Endothelial cell (in vitro differentiated cells): ENCODE results near the gene SLAMF9. TPM values are rescaled to one million over a fixed set of nuclear protein-coding genes. Genes with fewer than 3 reads are reported as not detected.

Experiments used
- DNase-seq: peaks from one replicate; pipeline ENCODE4 v3.0.0; 2021; ENCODE audit warnings: low spot score
- H3K27ac Mint-ChIP-seq: one replicate; pipeline ENCODE4 v1.8.0; 2021; ENCODE audit warnings: mixed read lengths, inconsistent platforms; ENCODE audit not compliant: unreplicated experiment
- H3K27me3 Mint-ChIP-seq: one replicate; pipeline ENCODE4 v1.8.0; 2021; ENCODE audit warnings: mild to moderate bottlenecking, moderate library complexity, mixed read lengths, inconsistent platforms; ENCODE audit not compliant: unreplicated experiment
- H3K36me3 Mint-ChIP-seq: one replicate; pipeline ENCODE4 v1.8.0; 2021; ENCODE audit warnings: mild to moderate bottlenecking, low read depth, mixed read lengths, inconsistent platforms; ENCODE audit not compliant: unreplicated experiment
- H3K4me1 Mint-ChIP-seq: one replicate; pipeline ENCODE4 v1.8.0; 2021; ENCODE audit warnings: mild to moderate bottlenecking, mixed read lengths, inconsistent platforms; ENCODE audit not compliant: unreplicated experiment
- H3K4me3 Mint-ChIP-seq: one replicate; pipeline ENCODE4 v1.8.0; 2021; ENCODE audit warnings: mild to moderate bottlenecking, mixed read lengths, inconsistent platforms; ENCODE audit not compliant: unreplicated experiment
- H3K9me3 Mint-ChIP-seq: one replicate; pipeline ENCODE4 v1.8.0; 2021; ENCODE audit warnings: mixed read lengths, inconsistent platforms; ENCODE audit not compliant: unreplicated experiment
- total RNA-seq: library from RNA; stranded (reverse); fragmentation: NEBNext Ultra II Directional; extraction: Animal tissue kit (Norgen Biotek cat#: 25700); gene quantifications from one replicate; pipeline ENCODE4 v1.2.1, GENCODE V29; 2021; ENCODE audit not compliant: unreplicated experiment
- TF ChIP-seq, protein P1 (sequence below): fragments of 200-600 bp; sonication (generic); IDR thresholded peaks from one replicate; pipeline ENCODE4 v1.5.0; 2021; ENCODE audit warnings: antibody characterized with exemption; ENCODE audit not compliant: unreplicated experiment

Gene SLAMF9
- total RNA-seq, 1 donor from 2014 or later, result not detected

- Mint-ChIP-seq H3K4me1 (peaks cover 7% of the 10 kb centered on the region), H3K4me3 (peak within 1 kb of the TSS; percentile 89), H3K27me3 (peaks cover 12% of the 10 kb centered on the region), H3K27ac (peak within 1 kb of the TSS; percentile 36), H3K36me3 (no peaks in the 10 kb centered on the region), H3K9me3 (no peaks in the 10 kb centered on the region)
- TF ChIP-seq, protein P1, sequence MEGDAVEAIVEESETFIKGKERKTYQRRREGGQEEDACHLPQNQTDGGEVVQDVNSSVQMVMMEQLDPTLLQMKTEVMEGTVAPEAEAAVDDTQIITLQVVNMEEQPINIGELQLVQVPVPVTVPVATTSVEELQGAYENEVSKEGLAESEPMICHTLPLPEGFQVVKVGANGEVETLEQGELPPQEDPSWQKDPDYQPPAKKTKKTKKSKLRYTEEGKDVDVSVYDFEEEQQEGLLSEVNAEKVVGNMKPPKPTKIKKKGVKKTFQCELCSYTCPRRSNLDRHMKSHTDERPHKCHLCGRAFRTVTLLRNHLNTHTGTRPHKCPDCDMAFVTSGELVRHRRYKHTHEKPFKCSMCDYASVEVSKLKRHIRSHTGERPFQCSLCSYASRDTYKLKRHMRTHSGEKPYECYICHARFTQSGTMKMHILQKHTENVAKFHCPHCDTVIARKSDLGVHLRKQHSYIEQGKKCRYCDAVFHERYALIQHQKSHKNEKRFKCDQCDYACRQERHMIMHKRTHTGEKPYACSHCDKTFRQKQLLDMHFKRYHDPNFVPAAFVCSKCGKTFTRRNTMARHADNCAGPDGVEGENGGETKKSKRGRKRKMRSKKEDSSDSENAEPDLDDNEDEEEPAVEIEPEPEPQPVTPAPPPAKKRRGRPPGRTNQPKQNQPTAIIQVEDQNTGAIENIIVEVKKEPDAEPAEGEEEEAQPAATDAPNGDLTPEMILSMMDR, result peak; percentile 29
- peak; percentile 88 for DNase-seq
These were observed 8.4 kb downstream of the SLAMF9 start, which contains the start of gene IGSF9 for GRCh38 chr1:159945483-159946241. Gene IGSF9, minus strand, starts transcription at chr1:159945613. Its CDS starts 2,159 bp downstream, at chr1:159943454.

GRCh38 chr1:159944623-159945455 lies 9.2 kb downstream of the SLAMF9 start:
- H3K27ac Mint-ChIP-seq, result peak overlapping the region; percentile 13
- no peaks in the 10 kb centered on the region for H3K9me3 Mint-ChIP-seq
- H3K4me1 Mint-ChIP-seq, result peaks cover 7% of the 10 kb centered on the region
- DNase-seq, result no peak
- H3K36me3 Mint-ChIP-seq, result no peaks in the 10 kb centered on the region
- H3K27me3 Mint-ChIP-seq, result peaks cover 13% of the 10 kb centered on the region
- H3K4me3 Mint-ChIP-seq, result peak overlapping the region; percentile 89
- TF ChIP-seq, protein P1, result no peak

- H3K27ac Mint-ChIP-seq, result no peak overlapping the region
- TF ChIP-seq, protein P1, result no peak
- no peak for DNase-seq
- no peaks in the 10 kb centered on the region for H3K36me3 Mint-ChIP-seq
- no peaks in the 10 kb centered on the region for H3K9me3 Mint-ChIP-seq
- no peak overlapping the region for H3K4me3 Mint-ChIP-seq
- H3K4me1 Mint-ChIP-seq, result peaks cover 7% of the 10 kb centered on the region
- peaks cover 14% of the 10 kb centered on the region for H3K27me3 Mint-ChIP-seq
These were observed 10.0 kb downstream of the SLAMF9 start for GRCh38 chr1:159943908-159944622.

GRCh38 chr1:159943278-159943640 lies 10.8 kb downstream of the SLAMF9 start:
- TF ChIP-seq, protein P1, result no peak
- H3K9me3 Mint-ChIP-seq, result no peaks in the 10 kb centered on the region
- H3K36me3 Mint-ChIP-seq, result no peaks in the 10 kb centered on the region
- DNase-seq, result no peak
- peaks cover 7% of the 10 kb centered on the region for H3K4me1 Mint-ChIP-seq
- H3K4me3 Mint-ChIP-seq, result no peak overlapping the region
- H3K27me3 Mint-ChIP-seq, result peaks cover 14% of the 10 kb centered on the region
- no peak overlapping the region for H3K27ac Mint-ChIP-seq
